CD4-positive, alpha-beta T cell treated with Interleukin-6 at 100 ng/mL for 8 hours (primary cell): ENCODE measurements around the gene CHPF.

ENCODE experiments used
- DNase-seq: peaks from one replicate; pipeline ENCODE4 v3.0.0-alpha.2; 2020; ENCODE audit warnings: mixed read lengths, low spot score

CHPF gene, protein sequence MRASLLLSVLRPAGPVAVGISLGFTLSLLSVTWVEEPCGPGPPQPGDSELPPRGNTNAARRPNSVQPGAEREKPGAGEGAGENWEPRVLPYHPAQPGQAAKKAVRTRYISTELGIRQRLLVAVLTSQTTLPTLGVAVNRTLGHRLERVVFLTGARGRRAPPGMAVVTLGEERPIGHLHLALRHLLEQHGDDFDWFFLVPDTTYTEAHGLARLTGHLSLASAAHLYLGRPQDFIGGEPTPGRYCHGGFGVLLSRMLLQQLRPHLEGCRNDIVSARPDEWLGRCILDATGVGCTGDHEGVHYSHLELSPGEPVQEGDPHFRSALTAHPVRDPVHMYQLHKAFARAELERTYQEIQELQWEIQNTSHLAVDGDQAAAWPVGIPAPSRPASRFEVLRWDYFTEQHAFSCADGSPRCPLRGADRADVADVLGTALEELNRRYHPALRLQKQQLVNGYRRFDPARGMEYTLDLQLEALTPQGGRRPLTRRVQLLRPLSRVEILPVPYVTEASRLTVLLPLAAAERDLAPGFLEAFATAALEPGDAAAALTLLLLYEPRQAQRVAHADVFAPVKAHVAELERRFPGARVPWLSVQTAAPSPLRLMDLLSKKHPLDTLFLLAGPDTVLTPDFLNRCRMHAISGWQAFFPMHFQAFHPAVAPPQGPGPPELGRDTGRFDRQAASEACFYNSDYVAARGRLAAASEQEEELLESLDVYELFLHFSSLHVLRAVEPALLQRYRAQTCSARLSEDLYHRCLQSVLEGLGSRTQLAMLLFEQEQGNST

DNA sequence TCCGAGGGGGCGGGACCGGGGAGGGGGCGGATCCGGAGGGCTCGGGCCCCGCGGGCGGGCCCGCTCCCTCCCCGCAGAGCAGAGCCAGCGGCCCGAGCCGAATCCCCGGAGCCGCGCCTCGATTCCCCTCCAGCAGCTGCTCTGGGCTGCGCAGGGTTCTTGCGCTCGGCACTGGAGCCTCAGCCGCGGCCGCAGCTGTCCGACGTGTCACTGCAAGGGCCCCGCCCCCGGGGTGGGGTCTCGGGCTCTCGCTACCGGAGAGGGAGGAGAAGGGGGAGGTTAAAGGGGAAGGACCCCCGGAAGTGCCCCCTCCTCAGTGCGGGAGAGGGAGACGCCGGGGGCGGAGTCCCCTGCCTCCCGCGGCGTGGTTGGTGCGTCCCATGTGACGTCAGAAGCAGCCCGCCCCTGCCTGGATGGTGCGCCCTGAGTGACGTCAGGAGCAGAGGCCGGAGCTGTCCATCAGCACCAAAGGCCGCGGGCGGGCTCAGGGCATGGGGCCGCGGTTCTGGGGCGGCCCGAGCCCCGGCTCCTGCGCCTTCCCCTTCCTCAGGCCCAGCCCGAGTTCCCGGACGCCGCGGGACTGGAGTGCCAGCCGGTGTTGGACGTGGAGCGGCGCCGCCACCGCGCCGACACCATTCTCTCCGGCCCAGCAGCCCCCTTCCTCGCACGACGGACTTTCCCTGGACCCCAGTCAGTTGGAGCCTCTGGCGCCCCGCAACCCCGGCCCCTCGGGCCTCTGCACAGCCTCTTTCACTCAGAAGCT, at the start of gene CHPF, which contains the start of gene TMEM198:
TSS of gene CHPF (minus strand) at position 214 of the 763 bp plus-strand sequence. CDS start 271 bp downstream, outside the sequence.
TSS of gene TMEM198 (plus strand) at position 433 of the 763 bp plus-strand sequence. CDS start 700 bp downstream, outside the sequence.
- peak; percentile 96 for DNase-seq

DNA sequence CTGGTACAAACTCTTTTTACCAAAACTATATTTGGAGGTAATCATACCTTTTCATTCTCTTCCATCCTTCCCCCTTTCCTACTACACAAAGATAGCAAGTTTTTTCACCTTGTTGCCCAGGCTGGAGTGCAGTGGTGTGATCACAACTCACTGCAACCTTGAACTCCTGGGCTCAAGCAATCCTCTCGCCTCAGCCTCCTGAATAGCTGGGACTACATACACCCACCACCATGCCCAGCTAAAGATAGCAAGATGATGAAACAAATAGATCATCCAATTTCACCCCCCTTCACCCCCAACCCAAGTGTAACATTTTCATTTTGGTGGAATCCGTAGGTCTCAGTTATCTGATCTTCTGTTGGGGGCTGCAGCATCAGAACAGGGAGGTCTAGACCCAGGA, 49.5 kb upstream of the CHPF start:
- DNase-seq: no peak

DNA sequence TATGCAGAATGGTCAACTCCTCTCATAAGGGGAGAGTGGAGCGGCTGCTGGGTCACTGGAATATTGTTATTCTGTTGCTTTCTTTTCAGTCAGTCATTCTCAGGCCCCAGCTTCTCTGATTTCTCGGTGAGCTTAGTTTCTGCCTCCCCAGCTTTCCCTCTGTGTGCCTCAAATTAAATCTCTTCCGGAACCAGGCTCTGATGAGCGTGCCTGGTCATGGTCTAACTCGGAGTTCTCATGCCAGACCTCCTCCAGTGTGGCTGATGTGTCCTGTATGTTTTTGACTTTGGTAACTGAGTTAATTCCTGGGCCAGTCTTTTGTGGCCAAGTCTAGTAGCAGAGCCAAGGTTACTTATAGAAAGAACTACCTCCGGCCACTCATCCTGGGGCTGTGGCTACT, 49.1 kb upstream of the CHPF start:
- DNase-seq: no peak

DNA sequence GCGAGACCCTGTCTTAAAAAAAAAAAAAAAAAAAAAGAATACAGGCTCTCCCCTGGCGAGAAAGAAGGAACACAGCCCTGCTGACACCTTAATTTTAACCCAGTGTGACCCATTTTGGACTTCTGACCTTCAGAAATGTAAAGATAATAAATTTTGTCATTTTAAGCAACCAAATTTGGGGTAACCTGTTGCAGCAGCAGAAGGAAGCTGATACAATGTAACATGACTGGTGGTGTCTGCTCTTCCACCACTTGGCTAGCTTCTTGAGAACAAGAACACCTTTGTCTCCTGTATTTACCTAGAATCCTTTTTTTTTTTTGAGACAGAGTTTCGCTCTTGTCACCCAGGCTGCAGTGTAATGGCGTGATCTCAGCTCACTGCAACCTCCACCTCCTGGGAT, 47.5 kb upstream of the CHPF start:
- no peak for DNase-seq

DNA sequence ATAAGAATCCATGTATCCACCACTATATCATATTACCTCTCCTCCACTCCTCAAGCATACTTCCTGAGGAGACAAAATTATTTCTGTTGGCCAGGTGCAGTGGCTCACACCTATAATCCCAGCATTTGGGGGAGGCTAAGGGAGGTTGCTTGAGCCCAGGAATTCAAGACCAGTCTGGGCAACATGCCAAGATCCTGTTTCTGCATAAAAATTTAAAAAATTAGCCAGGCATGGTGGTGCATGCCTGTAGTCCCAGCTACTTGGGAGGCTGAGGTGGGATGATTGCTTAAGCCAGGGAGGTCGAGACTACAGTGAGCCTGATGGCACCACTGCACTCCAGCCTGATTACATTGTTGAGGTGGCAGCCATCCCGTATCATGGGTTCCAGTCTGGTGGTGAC, 37.7 kb upstream of the CHPF start:
- DNase-seq: no peak

DNA sequence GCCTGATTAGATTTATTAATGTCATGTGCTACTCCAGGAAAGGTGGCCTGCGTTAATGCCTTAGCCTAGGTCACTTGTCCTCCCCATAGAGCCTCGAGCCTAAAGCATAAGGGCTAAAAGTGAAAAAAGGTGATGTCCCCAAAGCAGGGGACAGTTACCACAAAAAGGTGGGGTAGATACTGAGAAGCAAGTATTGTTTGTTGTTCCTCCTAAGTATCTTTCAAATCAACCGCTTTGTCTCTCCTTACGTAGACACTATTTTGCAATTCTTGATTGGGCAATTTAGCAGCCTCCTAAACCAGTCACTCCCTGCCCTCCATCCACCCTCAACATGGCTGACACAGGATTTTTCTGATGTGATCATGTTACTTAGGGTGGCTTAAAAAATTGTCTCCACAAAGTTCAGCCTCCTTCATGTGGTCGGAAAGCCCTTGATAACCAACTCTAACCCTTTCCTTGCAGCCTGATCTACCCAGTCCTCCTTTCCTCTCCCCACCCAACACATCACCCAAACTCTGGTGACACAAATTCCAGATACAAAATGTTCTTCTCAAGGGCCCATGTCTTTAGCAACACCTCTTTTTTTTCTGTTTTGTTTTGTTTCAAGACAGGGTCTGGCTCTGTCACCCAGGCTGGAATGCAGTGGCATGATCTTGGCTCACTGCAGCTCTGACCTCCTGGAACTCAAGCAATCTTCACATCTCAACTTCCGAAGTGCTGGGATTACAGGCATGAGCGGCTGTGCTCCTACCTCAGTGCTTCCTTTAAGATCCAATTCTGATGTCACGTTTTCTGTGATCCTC, 35.4 kb upstream of the CHPF start:
- no peak for DNase-seq

DNA sequence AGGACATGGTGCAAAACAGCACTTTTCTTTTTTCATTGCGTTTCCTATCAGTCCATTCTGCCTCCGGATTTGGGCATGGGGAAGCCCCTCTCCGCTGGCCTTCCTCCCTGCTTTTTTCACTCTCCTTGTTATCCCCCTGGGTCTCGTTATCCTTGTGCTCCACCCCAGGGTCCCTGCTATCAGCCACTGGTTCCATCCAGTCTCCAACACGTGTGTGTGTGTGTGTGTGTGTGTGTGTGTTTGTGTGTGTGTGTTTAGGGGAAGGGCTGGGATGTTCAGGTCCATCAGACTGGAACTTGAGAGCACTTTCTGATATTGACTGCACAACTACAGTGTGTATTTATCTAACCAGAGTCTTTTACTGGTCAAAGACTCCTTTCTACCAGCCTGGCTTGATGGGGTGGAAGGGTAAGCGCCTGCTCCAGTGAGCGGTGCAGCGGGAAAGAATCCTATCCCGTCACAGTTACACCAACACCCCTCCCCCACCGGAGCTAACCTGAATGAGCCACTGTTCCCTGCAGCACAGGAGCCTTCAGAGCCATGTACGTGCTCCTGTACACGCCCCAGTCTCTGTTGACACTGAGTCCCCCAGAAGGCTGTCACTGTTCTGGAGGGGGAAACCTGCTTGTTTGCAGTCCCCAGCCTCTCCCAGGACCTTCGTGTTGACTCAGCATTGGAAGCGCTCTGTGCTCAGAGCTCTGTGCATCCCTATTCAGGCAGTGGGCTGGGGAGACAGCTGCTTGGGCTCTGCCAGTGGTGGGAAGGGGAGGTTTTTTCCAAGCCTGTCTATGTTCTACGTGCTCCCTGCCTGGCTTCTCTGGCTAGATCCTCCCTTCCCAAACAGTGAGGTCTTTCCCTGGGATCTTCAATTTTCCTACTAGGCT, 33.1 kb upstream of the CHPF start:
- DNase-seq: no peak

DNA sequence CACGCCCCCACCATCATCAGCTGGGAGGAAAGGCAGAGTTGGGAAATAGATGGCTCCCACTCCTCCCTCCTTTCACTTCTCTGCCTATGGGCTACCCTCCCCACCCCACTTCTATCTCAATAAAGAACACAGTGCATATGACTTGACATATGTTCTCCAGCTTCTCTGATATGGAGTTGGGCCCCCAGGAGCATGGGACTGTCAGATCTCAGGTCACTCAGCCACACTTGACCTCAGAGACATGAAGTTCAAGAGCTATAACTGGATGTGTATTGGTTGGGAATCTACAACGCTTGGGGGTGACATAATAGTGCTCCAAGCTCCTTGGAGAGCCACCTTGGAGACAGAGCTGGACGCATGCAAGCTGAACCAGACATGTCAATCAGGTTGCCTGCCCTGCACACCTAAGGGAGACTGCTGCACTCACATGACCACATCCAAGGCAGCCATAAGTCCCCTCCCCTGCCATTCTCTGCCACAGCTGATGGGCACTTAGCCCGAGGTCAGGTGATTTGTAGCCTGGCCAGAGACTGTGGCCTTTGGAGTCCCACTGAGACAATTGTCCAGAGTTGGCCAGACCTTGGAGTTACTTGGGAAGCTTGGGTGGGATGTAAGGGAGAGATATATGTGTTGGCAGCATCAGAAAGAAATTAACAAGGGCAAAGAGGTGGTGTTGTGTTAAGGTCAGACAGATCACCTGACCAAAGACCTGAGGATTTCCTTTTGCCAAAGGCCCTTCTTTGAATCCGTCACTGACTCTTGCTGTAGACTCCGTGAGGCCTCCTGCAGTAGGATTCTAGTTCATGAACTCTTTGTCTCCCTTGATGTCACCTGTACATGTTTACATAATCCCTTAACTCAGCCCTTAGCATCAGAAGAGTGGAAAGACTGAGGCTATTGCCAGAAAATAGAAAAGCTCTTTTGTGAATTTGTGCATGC, 32.2 kb upstream of the CHPF start:
- DNase-seq: no peak

DNA sequence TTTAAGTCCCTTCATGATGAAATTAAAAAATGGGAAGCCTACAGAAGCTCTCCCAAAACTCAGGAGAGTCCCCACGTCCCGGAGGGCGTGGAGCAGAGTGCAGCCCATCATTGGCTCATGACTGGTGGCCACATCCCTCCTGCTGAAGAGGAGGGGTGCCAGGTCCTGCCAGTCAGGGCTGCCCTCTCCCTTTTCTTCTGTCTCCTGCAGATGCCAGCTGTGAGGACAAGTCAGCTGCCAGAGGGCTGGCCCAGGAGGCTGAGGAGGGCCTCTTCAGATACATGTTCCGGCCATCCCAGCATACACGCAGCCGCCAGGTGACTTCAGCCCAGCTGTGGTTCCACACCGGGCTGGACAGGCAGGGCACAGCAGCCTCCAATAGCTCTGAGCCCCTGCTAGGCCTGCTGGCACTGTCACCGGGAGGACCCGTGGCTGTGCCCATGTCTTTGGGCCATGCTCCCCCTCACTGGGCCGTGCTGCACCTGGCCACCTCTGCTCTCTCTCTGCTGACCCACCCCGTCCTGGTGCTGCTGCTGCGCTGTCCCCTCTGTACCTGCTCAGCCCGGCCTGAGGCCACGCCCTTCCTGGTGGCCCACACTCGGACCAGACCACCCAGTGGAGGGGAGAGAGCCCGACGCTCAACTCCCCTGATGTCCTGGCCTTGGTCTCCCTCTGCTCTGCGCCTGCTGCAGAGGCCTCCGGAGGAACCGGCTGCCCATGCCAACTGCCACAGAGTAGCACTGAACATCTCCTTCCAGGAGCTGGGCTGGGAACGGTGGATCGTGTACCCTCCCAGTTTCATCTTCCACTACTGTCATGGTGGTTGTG, 31.1 kb upstream of the CHPF start:
- no peak for DNase-seq

DNA sequence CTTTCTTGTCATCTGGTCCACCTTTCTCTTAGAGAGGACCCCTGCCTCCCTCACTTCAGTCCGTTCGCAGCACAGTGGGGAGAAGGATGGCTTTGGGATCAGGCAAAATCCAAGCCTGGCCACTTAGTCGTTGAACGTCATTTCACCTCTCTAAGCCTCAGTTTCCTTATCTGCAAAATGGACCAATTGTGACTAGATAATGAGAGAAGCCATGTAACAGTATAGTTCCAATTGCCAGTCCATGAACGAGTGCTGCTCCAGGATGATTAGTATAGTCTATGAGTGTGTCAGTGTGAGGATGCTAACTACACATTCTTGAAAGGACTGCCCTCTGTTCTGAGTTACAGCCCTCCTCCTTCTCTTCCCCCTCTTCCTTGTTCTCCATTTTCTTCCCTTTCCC, 29.6 kb upstream of the CHPF start:
- no peak for DNase-seq

DNA sequence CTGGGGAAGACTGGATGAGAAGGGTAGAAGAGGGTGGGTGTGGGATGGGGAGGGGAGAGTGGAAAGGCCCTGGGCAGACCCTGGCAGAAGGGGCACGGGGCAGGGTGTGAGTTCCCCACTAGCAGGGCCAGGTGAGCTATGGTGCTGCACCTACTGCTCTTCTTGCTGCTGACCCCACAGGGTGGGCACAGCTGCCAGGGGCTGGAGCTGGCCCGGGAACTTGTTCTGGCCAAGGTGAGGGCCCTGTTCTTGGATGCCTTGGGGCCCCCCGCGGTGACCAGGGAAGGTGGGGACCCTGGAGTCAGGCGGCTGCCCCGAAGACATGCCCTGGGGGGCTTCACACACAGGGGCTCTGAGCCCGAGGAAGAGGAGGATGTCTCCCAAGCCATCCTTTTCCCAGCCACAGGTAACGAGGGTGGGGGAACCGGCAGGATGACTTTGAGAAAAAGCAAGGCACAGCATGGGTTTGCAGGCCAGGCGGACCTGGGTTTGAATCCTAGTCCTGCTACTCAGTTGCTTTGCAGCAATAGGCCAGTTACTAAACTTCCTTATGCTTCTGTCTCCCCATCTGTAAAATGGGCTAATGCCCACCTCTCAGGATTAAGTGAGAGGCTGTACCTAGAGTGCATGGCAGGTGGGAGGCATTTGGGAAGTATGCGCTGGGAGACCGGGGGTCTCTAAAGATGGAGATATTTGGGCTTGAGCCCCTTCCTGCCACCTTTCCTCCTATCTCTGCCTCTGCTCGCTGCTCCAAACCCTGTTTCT, 28.8 kb upstream of the CHPF start, which contains the start of gene INHA:
TSS of gene INHA (plus strand) at position 74 of the 765 bp plus-strand sequence. CDS start at position 139, 65 bp downstream.
- DNase-seq: no peak

DNA sequence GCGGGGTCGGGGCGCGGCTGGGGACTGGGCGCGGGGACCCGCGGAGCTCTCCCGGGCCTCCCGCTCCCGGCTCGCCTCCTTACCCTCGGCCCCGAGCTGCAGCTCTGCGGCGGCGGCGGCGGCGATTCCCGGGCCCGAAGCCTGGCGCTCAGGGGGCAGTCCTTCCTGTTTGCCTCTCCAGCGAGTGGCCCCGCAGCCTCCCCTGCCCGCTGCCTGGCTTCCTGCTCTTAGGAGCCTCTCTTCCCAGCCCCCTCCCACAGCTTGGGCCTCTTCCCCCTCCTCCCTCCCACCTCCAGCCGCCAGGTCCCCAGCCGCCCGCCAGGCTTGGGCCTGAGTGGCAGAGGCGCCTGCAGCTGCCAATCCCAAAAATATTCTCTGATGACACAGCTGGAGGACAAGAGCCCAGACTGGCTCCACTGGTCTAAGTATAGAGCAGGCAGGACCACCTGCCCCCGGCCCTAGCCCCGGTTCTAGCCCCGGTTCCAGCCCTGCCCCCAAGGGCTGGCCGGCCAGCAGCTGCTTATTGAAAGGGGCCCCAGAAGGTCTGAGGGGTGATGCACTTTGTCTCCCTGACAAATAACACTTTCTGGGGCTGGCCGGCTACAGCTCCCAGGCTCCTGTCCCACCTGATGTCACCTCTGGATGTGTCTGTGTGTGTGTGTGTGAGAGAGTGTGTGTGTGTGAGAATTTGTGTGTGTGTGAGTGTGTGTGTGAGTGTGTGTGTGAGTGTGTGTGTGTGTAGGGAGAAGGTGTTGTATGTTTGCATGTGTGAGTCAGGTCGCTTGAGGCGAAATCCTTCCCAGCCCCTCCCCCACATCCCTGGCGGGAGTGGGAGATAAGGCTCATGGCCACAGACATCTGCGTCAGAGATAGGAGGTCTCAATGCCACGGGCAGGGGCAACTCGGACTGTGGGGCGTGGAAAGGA, 28.0 kb upstream of the CHPF start, which contains the start of gene OBSL1:
TSS of gene OBSL1 (minus strand) at position 229 of the 926 bp plus-strand sequence. CDS start 307 bp downstream, outside the sequence.
- no peak for DNase-seq

DNA sequence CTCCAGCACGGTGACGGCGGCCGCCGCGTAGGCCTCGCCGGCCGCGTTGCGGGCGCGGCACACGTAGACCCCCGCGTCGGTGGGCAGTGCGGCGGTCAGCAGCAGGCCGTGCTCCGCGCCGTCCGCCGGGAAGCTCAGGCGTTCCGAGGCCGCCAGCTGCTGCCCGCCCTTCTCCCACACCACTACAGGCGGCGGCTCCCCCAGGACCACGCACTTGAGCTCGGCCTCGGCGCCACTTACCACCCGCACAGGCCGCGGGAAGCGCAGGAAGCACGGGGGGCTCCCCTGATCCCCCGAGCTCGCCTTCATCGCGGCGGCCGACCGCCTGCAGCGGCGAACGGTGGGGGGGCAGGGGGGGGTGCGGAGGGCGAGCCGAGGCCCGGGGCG, 27.3 kb upstream of the CHPF start:
- no peak for DNase-seq

DNA sequence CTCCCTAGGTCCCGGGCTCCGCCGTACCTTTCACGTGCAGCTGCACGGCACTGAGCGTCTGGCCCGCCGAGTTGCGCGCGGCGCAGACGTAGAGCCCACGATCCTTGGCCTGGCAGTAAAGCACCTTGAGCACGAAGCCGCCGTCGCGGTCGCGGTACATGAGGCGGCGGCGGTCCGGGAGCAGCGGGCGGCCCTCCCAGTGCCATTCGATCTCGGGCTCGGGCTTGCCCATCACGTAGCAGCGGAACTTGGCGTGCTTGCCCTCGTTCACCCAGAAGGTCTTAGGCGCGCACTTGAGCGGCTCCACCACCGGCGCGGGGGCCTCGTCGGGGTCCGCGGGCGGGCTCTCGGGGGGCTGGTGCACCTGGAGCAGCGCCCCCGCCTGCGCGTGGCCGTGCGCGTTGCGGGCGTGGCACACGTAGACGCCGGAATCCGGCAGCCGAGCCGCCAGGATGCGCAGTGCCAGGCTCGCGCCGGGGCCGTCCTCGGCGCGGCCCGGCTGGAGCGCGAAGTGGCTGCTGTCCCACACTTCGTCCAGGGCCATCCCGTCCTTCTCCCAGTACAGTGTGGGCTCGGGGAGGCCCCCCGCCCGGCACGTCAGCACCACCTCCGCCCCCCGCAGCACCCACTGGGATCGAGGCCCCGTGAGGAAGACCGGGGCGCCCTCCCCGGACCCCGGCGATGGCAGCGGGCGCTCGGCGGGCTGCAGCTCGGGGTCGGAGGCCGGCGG, 26.8 kb upstream of the CHPF start:
- DNase-seq: no peak

DNA sequence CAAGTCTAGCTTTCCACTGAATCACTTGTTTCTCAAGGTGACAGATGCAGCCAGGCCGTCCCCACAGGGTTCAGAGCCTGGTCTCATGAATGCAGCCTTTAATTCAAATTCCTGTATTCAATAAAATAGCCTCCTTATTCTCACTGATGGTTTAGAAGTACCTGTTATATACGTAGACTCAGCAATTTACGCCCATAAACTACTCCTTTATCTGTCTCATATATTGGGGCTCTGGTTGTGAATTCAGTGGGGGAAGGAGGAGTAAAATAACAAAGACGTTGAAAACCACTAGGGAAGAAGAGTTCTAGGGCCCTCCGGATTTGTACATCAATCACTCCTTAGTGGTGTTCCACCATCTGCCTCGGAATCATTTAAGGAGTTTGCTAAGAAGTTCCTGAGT, 26.0 kb upstream of the CHPF start:
- DNase-seq: no peak

DNA sequence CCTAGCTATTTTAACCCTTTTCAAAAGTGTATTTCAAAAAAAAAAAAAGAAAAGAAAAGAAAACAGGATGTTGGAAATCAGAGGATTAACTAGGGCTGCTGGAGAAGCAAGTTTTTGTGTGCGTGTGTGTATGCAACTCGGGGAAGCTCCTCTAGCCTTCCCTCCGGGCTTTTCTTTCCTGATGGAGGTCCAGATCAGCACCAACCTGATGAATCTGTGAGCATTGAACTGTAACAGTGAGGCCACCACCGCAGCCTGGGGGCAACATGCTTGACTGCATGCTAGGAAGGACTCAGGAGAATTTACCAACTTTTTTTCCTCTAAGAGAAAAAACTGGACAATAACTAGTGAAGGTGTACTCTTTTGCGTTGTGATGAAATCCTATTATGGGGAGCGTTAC, 25.4 kb upstream of the CHPF start:
- no peak for DNase-seq
